AG09309 (cell line): ENCODE measurements around the gene NFATC2.

Experiments
- DNase-seq: peaks from one replicate; pipeline ENCODE4 v3.0.0-alpha.2; 2010; ENCODE audit warnings: low read depth
- H3K4me3 ChIP-seq: 2 replicates; pipeline ENCODE4 v1.5.1; 2011; ENCODE audit warnings: mild to moderate bottlenecking, low read depth, low read length, moderate library complexity; ENCODE audit not compliant: control insufficient read depth
- TF ChIP-seq, protein P1 (sequence below): IDR thresholded peaks from 2 replicates; pipeline ENCODE4 v1.5.1; 2011; ENCODE audit warnings: mild to moderate bottlenecking, low read depth, low read length, inconsistent platforms; ENCODE audit not compliant: insufficient read depth, control insufficient read depth; ENCODE audit errors: missing control alignments

The NFATC2 gene

DNA sequence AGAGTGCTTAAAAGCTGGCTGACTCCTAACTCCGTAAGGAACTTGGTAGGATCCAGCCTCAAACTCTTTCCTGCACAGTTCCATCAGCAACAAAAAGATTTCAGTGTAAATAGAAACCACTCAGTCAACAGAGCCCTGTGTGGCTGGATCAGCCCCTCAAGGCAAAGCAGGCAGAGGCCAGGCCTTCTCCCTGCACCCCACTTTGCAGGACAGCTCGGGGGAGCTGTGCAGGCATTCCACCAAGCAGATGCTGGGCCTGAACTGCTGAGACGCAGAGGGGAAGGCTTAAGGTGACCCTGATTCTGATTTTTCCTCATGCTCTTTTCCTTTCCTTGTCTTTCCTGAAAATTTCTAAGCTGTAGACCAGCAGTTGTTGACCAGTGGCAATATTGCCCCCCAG is 91.5 kb downstream of the NFATC2 start:
- H3K4me3 ChIP-seq, result no peak overlapping the region
- no peak for DNase-seq
- TF ChIP-seq, protein P1, sequence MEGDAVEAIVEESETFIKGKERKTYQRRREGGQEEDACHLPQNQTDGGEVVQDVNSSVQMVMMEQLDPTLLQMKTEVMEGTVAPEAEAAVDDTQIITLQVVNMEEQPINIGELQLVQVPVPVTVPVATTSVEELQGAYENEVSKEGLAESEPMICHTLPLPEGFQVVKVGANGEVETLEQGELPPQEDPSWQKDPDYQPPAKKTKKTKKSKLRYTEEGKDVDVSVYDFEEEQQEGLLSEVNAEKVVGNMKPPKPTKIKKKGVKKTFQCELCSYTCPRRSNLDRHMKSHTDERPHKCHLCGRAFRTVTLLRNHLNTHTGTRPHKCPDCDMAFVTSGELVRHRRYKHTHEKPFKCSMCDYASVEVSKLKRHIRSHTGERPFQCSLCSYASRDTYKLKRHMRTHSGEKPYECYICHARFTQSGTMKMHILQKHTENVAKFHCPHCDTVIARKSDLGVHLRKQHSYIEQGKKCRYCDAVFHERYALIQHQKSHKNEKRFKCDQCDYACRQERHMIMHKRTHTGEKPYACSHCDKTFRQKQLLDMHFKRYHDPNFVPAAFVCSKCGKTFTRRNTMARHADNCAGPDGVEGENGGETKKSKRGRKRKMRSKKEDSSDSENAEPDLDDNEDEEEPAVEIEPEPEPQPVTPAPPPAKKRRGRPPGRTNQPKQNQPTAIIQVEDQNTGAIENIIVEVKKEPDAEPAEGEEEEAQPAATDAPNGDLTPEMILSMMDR, result no peak

DNA sequence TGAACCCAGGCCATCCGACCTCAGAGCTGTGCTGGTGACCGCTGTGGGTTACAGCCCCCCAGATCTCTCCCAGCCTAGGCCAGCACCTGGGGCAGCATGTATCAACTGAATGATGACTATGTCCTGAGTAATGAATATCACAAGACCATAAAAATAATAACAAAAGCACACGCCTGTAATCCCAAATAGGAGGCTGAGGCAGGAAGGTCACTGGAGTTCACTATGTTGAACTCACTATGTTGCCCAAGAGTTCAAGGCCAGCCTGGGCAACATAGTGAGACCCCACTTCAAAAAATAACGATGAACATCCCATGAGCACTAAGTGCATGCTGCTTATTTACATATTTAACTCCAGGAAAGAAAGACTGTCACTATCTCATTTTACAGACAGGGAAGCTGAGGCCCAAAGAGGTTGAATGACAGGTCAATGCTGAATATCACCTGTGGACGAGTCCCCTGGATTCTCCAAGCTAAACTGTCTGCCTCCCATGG is 92.3 kb downstream of the NFATC2 start:
- no peak for DNase-seq
- TF ChIP-seq, protein P1, result no peak
- H3K4me3 ChIP-seq, result no peak overlapping the region

DNA sequence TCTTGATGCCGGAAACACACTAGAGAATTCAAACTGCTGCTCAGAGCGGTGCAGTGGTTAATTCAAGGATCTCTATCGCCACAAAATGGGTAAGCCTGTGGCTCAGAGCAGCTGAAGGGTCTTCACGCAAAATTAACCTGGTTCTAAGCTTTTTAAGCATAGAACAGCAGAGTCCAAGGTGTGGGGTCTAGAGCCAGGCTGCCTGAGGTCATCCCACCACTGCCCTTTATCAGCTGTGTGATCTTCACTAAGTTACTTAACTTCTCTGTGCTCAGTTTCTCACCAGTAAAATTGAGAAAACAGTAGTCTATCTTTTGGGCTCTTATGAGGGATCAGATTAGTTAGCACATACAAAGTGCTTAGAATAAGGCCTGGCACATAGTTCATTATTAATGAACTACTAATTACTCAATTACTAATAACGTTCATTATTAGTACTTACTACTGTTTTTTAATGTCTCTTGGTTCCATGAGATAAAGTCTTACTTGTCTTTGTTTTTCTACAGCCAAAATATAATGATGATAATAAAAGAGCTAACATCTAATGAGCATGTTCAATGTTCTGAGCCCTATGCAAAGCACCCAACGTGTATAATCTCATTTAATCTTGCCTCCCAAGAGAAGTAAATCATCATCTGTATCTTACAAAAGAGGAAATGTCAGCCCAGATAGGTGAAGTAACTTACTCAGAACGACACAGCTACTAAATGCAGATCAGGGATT is 92.9 kb downstream of the NFATC2 start:
- TF ChIP-seq, protein P1, result no peak
- DNase-seq, result no peak
- H3K4me3 ChIP-seq, result no peak overlapping the region

DNA sequence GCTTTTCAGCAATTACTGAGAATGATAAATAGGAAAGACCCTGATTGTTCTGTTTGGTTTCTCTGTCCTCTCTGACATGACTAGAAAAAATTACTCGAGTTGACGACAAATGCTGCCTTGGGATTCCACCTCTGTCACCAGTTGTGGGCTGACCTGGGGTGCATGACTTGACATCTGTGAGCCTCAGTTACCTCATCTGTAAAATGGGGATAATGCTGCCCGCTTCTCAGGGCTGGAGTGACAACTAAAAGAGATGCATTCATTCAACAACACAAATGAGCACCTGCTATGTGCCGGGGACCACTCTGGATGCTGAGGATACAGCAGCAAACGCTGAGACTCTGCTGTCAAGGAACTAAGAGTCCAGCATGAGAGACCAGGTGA is 94.8 kb downstream of the NFATC2 start:
- TF ChIP-seq, protein P1, result no peak

DNA sequence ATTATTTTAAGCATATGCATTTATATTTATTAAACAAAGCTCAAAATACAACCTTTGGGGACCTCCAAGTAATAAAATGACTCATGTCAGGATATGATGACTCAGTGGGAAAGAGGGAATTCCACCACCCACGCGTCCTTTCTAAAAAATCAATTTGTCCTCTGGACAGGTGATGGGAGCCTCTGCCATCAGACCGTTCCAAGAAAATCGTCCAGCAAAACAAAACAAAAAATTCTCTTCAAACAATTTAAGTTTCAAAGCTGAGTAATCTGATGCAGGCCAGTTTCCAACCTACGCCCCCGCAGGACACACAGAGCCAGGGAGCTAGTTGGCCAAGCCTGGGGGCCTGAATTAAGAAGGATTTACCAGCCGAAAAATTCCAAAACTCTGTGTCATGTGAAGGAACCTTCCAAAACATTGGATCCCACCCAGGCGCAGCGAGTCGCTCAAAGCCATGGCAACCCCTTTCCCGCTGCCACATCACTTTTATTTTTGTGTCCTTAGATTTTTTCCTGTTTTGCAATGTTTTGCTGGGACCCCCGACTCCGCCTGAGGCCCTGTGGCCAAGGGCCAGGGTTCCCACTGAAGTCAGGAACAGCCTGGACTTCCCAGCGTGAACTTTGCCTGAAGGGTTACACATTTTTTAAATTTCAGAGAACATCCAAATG is 95.3 kb downstream of the NFATC2 start:
- TF ChIP-seq, protein P1, result no peak
- H3K4me3 ChIP-seq, result peak overlapping the region; percentile 5
- DNase-seq, result peak; percentile 84

More for the DNA sequence above, 94.8 kb downstream of the NFATC2 start:
- DNase-seq, result no peak
- H3K4me3 ChIP-seq, result no peak overlapping the region; the same call in 1 of the 2 replicates

DNA sequence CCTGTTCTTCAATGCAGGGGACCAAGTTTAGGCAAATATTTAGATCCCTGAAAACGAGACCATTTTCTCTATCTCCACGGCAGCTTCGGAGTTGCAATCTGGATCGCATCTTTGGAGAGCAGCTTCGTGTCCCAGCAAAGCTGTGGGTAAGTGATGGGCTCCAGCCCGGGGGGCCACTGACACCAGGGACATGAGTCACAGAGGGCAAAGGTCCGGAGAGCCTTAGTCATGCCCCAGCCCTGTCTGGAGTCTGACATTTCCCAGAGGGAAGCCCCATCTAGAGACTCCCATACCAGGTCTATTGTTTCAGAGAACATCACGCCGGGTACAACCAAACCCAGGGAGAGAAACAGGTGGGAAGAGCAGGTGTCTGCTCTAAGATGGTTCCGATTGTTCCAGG is 95.9 kb downstream of the NFATC2 start:
- TF ChIP-seq, protein P1, result no peak
- DNase-seq, result no peak
- no peak overlapping the region for H3K4me3 ChIP-seq
